IMR-90 (cell line): ENCODE measurements around the gene POLE4.

Source experiments
- CTCF ChIP-seq: conservative IDR thresholded peaks from 2 replicates; pipeline ENCODE4 v1.5.1; 2012; ENCODE audit warnings: mild to moderate bottlenecking, low read depth, low read length, improper control_type of control experiment
- RCOR1 ChIP-seq: IDR thresholded peaks from 2 replicates; pipeline ENCODE4 v1.6.1; 2012; ENCODE audit warnings: mild to moderate bottlenecking, low read length, improper control_type of control experiment; ENCODE audit not compliant: insufficient replicate concordance

DNA sequence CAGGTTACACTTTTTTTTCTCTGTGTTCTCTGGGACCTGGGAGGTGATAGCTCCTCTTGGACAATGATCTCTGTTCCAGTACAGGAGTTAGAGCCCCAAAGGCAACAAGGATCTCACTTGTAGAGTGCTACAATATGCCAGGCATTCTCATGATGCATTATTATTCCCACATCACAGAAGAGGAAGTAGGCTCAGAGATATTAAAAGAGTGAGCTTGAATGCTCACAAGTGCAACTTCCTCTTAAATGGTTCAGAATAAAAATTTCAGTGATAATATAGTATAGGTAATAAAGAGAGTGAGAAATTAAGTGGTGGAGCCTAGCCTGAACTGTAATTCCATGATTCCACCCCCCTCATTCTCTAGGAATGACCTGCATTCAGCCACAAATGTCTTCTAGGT is 21.4 kb downstream of the POLE4 start:
- no peak for TF ChIP-seq CTCF
- TF ChIP-seq RCOR1, result no peak
